SH-SY5Y (cell line): ENCODE data around the gene PQBP1.

Source experiments
- GATA2 ChIP-seq: IDR thresholded peaks from 2 replicates; pipeline ENCODE4 v1.6.1; 2011; ENCODE audit warnings: mild to moderate bottlenecking, low read depth, low read length
- GATA3 ChIP-seq: IDR thresholded peaks from 2 replicates; pipeline ENCODE4 v1.6.1; 2011; ENCODE audit warnings: low read depth, mild to moderate bottlenecking, low read length, moderate library complexity

DNA sequence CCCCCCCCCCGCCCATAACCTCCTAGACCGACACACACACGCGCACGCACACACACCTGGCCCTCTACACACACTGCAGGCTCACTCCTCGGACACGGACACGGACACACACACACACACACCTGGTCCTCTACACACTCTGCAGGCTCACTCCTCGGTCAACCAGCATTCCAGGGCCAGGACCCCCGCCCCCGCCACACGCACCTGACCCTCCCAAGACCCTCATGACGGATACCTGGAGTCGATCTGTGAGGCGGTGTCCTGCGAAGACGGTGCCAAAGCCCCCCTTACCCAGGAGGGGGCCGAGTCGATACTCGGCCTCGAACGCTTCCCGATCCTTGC is 20.5 kb downstream of the PQBP1 start:
- TF ChIP-seq GATA3 (no peak), GATA2 (no peak)
